ENCODE results near the gene PUS7.
"Not testable (repeated sequence)": the region's sequence is repeated elsewhere in the genome, so short reads cannot be mapped to it uniquely, and the experiment has no call there.

The PUS7 gene

DNA sequence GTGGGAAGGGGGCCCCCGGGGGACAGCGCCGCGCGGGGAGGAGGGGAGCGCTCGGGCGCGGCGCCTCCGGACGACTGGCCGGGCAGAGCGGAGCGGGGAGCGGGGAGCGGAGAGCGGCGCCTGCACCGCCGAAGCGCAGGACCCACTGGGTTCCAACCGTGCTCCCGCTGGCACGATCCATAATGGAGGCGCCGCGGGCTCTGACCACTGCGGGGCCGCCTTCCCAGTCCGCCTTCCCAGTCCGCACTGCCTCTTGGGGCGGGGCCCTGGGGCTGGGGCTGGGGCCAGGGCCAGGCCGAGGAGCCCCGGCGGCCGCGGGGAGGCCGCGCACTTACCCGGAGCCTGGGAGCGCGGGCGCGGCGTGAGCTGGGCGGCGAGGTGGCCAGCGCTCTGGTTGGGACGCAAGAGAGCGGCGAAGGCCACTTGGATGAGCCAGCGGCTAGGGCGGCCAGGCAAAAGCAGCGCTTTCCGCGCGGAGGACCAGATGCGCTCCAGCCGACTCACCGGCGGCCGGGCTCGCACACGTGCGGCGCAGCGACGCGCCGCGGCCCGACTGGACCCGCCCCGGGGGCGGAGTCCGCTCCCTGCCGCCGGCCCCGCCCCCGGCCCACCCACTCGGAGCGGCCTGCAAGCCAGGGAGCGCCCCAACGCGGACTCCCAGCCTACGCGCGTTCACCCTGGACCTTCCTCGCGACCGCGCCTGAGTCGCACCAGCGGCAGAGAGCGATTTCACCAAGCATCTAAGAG lies at the start of gene PUS7:
Gene PUS7 (minus strand): TSS at position 555 of the 747 bp plus-strand sequence. CDS start 13,759 bp downstream, outside the sequence.
- DNase-seq = peak; percentile 89

DNA sequence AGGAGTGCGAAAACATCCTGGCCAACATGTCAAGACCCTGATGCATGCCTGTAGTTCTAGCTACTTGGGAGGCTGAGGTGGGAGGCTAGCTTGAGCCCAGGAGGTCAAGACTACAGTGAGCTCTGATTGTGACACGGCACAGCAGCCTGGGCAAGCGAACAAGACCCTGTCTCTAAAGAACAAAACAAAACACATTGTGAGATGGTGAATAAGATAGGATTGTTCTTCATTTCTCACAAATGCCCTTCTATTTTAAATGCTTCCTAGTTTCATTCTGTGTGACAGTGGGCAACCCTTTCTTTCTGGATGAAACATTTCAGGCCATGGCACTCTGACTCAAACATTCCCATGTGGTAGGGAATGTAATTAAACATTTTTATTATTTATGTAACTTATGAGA lies 45.8 kb upstream of the PUS7 start:
- DNase-seq = no peak

DNA sequence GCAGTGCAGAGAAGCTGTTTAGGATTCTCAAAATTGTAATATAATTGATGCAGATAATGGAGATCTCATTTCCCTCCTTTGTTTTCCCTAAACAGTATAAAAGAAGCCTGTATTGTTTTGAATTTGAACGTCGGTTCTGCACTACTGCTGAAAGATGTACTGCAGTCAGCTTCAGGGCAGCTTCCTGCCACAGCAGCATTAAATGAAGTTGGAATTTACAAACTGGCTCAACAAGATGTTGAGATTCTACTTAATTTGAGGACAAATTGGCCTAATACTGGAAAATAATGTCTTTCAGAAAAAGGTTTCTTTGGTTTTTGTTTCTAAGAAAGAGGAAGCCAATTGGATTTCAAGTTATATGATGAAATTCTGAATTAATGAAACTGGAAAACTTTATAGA lies 45.0 kb upstream of the PUS7 start:
- no peak for DNase-seq

- DNase-seq = no peak
These were observed 43.1 kb upstream of the PUS7 start for GRCh38 chr7:105565190-105565589.

GRCh38 chr7:105559926-105560325 lies 37.9 kb upstream of the PUS7 start:
- no peak for DNase-seq

DNA sequence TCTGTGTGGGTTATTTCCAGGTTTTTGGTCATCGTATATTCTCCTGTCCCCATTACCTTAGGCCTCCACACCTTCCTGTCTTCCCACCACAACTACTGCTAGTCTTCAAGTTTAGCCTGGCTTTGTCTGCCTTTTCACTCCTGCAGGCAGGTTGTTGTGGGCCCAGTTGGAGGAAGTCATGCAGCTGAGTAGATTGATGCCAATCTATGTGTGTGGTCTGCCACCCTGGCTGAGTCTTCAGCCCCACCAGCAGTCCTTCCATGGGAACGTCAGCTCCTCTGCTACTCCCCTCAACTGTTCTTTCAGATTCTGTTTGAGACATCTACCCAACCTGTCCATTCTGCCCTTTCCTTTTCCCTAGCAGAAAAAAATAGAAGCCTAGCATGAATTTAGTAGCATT lies 16.3 kb upstream of the PUS7 start:
- DNase-seq = no peak

- DNase-seq = no peak
These were observed 10.8 kb upstream of the PUS7 start for GRCh38 chr7:105532709-105533460.

GRCh38 chr7:105531792-105532671 lies 10.0 kb upstream of the PUS7 start, which contains the start of gene RINT1:
RINT1 (plus strand) TSS chr7:105532201; CDS start chr7:105532316, 115 bp downstream.
- DNase-seq = peak; percentile 88

DNA sequence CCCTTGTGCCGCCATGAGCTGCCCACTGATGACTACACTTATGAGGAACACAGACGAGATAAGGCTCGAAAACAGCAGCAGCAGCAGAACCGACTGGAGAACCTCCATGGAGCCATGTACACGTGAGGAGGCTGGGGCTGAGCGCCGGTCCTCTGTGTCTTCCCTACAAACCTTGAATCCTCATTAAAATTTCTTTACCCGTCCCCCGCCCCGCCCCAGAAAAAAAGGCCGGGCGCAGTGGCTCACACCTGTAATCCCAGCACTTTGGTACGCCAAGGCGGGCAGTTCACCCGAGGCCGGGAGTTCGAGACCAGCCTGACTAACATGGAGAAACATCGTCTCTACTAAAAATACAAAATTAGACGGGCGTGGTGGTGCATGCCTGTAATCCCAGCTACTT lies 8.5 kb upstream of the PUS7 start:
- DNase-seq = no peak

- no peak for DNase-seq
These were observed 8.1 kb upstream of the PUS7 start for GRCh38 chr7:105530126-105530525.

- DNase-seq = not testable (repeated sequence)
These were observed 5.7 kb upstream of the PUS7 start for GRCh38 chr7:105527737-105528136.

DNA sequence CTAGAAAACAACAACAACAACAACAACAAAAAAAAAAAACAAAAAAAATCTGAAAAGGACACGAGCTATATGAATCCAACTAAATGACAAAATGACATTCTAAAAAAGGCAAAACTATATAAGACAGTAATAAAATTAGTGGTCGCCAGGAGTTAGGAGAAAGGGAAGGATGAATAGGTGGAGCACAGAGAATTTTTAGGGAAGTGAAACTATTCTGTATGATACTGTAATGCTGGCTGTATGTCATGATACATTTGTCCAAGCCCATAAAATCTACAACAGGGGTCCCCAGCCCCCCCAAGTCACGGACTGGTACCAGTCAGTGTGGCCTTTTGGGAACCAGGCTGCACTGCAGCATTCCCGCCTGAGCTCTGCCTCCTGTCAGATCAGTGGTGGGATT lies 2.8 kb upstream of the PUS7 start:
- DNase-seq = no peak

DNA sequence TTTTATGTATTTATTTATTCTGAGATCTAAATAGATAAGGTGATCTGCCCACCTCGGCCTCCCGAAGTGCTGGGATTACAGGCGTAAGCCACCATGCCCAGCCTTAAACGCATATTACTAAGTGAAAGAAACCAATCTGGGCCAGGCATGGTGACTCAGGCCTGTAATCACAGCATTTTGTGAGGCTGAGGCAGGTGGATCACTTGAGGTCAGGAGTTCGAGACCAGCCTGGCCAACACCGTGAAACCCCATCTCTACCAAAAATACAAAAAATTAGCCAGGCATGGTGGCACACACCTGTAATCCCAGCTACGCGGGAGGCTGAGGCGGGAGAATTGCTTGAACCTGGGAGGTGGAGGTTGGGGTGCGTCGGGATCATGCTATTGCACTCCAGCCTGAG lies 2.4 kb upstream of the PUS7 start:
- DNase-seq = not testable (repeated sequence)

DNA sequence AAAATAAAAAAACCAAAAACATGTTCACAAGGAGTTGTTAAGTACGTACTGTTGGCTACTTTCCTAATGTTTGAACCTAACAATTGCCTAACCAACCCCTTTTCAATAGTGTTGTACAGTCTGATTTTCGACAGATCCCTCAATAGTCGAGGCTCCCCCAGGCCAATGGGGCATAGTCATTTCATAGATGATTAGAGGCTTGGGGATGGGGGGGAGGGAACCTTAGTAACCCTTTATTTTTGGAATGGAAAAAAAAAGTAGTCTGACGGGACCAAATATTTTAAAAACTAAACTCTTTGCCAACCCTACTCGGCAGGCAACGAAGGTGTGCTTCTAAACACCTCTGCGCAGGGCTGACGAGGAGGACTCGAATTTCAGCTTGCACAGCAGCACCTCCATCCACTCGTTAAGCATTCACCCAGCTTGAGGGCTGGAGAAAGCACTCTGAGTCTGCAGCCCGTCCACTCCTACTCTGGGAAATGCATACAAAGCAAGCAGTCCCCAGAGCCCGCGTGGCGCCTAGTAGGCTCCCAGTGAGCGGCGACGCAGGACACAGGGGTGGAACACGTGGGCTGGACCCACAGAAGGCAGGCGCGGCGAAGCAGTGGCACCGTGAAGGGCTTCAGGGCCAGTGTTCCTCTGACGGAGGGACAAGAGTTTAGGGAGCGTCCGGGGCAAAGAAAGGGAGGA lies 899 bp downstream of the PUS7 start:
- DNase-seq = peak; percentile 53

DNA sequence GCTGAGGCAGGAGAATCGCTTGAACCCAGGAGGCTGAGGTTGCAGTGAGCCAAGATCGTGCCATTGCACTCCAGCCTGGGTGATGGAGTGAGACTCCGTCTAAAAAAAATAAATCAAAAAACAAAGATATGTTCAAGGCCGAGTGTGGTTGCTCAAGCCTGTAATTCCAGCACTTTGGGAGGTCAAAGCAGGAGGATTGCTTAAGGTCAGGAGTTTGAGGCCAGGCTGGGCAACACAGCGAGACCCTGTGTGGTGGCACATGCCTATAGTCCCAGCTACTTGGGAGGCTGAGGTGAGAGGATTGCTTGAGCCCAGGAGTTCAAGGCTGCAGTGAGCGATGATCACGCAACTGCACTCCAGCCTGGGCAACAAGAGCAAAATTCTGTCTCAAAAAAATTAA lies 1.5 kb downstream of the PUS7 start:
- DNase-seq = not testable (repeated sequence)

GRCh38 chr7:105519353-105519752 lies 2.7 kb downstream of the PUS7 start:
- DNase-seq = no peak

GRCh38 chr7:105515610-105516009 lies 6.5 kb downstream of the PUS7 start:
- DNase-seq = not testable (repeated sequence)

GRCh38 chr7:105512926-105513526 lies 9.0 kb downstream of the PUS7 start:
- no peak for DNase-seq

DNA sequence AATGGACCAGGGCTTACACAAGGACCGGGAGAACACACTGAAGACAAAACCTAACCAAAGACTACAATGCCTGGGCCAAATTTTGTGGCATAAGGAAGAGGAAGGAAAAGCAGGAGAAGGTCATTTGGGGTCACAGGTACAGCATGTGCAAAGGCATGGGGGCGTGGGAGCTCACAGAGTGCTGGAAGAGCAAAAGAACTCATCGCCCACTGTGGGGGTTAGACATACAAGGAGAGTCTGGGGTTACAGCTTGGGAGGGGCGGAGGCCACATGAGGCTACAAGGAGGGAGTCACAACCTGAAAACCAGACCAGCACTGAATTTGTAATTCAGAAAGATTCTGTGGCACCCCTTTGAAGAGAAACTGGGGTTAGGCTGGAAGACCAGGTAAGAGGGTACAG lies 9.7 kb downstream of the PUS7 start:
- DNase-seq = no peak

DNA sequence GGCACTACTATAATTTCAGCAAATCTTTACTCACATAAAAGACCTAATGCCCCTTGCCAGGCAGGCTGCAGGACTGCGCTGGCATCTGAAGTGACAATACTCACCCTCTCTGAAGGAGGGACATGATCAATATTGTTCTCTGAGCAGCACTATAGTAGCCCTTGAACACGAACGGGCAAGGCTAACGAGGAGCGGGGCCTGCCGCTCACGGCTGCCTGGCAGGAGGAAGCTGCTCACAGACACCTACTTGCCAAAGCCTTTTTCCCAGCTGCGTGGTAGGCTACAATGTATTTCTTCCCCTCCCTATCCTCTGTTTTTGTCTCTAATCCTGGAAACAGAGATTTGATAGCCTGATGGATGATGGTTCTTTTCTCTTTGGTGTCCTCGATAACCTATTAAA lies 19.9 kb downstream of the PUS7 start:
- no peak for DNase-seq

DNA sequence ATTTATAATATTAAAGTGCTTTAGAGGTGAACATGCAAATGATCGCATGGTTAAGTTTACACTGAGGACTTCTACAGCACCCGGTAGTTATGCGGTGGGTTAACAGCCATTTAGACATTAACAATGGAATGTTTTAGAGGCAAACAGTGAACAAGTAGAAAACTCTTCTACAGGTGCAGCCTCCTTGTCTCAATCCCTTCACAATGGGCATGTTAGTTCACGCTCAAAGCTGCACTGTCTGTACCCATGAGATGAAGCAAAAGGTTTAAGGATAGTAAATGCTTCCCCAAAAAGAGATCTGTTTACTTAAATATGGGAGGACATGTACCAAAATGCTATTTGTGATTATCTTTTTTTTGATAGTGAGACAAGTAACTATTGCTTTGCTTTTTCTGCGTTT lies 25.1 kb downstream of the PUS7 start:
- DNase-seq = no peak

DNA sequence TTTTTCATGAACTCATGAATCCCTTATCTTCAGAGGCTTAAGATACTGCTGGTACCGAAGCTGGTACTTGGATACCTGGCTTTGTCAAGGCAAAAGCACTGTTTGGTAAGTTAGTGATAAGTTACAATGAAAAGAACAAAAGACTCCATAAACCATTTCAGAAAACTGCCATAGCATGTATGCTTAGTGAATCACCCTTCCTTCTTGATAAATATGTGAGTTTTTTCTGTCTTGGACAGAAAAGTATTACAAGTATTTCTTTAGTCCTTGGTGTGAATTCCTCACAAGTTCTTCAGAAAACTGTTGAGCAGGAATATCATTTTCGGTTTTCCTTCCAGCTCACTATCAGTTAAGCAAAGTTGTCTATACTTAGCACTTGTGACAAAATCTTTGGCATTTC lies 25.6 kb downstream of the PUS7 start:
- DNase-seq = peak; percentile 68

Data from fibroblast of skin of right quadriceps (primary cell).